Upper lobe of left lung (tissue), 4 donors: ENCODE data around the gene ADAMTS2.

Experiments
- POLR2A ChIP-seq, 4 donors: fragments of 450-650 bp; IDR thresholded peaks; one replicate each; pipeline ENCODE4 v1.5.1; 2016 to 2017; ENCODE audit warnings: antibody characterized with exemption in 4 of 4, mild to moderate bottlenecking in 2 of 4
- POLR2AphosphoS5 ChIP-seq, 2 donors: sonication (generic); formaldehyde crosslinking; IDR thresholded peaks; one replicate each; pipeline ENCODE4 v1.5.1; 2017; ENCODE audit warnings: antibody characterized with exemption in 2 of 2

DNA sequence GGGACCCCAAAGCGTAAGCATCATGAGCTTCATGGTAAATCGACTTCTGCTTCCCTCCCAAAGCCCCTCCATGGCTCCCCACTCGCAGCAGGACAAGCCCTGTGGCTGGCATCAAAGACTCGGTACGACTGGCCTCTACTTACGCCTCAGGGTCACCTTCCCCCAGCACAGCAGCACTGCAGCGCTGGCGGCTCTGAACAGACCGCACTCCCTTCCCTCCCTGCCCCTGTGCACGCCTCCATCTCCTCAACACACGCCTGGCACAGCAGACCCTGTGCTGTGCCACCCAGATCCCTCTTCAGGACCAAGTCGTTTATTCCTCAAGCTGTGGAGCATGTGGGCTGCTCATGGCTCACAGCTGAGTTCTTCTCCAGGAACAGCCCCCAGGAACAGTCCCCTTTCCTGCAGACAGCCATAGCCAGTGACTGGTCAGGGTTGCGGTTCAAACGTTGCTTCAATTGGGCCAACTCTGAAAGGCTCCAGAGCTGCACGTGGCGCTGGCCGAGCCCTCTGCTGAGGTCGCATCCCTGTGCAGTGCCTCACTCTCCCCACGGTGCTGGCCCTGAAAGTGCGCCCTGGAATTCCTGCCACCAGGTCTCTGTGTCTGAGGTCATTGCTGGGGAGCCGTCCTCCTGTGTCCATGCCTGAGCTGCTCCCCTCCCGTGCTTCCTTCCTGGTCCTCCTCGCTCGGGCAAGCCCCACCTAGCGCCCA, 197.1 kb downstream of the ADAMTS2 start:
- TF ChIP-seq POLR2A (IDR thresholded peaks at IDR 0.05) (no peak), POLR2AphosphoS5 (IDR thresholded peaks at IDR 0.05) (no peak)
